Fibroblast of the aortic adventitia (primary cell): Measurements from ENCODE around the gene SAC3D1. TPM values are rescaled to one million over a fixed set of nuclear protein-coding genes. Genes with fewer than 3 reads are reported as not detected.

Source experiments
- DNase-seq: peaks from one replicate; pipeline ENCODE4 v3.0.0-alpha.2; 2010; ENCODE audit warnings: low read depth
- H3K4me3 ChIP-seq: 2 replicates; pipeline ENCODE4 v1.5.1; 2011; ENCODE audit warnings: low read depth, mild to moderate bottlenecking, control low read depth, low read length, moderate library complexity
- CTCF ChIP-seq: IDR thresholded peaks from 2 replicates; pipeline ENCODE4 v1.5.1; 2011; ENCODE audit warnings: mild to moderate bottlenecking, low read length, control low read depth, inconsistent platforms; ENCODE audit not compliant: insufficient read depth
- total RNA-seq: library from RNA; depleted of rRNA; stranded (reverse); fragments of >200 nt; gene quantifications from 2 replicates; pipeline ENCODE4 v1.2.3, GENCODE V29; 2012; ENCODE audit warnings: low replicate concordance

The SAC3D1 gene
- total RNA-seq, 1 donor, result 13.0 TPM

- DNase-seq, result no peak
- no peak overlapping the region for H3K4me3 ChIP-seq
- TF ChIP-seq CTCF, result no peak
Observed at GRCh38 chr11:65058012-65058411, 17.0 kb downstream of the SAC3D1 start.

- no peak for TF ChIP-seq CTCF
- no peak for DNase-seq
- no peak within 1 kb of the TSS for H3K4me3 ChIP-seq
Observed at GRCh38 chr11:65058419-65059054, 17.5 kb downstream of the SAC3D1 start, which contains the start of gene NAALADL1. Gene NAALADL1, minus strand, starts transcription at chr11:65058553. Its CDS starts 32 bp downstream, at chr11:65058521.

GRCh38 chr11:65059523-65059922, 18.5 kb downstream of the SAC3D1 start:
- H3K4me3 ChIP-seq, result no peak overlapping the region
- no peak for DNase-seq
- TF ChIP-seq CTCF, result no peak

GRCh38 chr11:65059959-65060824, 19.2 kb downstream of the SAC3D1 start:
- H3K4me3 ChIP-seq, result no peak overlapping the region
- TF ChIP-seq CTCF, result no peak
- no peak for DNase-seq

- peak; percentile 35 for TF ChIP-seq CTCF
- no peak overlapping the region for H3K4me3 ChIP-seq
- peak; percentile 19 for DNase-seq
Observed at GRCh38 chr11:65060913-65061408, 20.0 kb downstream of the SAC3D1 start.

- no peak for TF ChIP-seq CTCF
- DNase-seq, result no peak
- no peak overlapping the region for H3K4me3 ChIP-seq
Observed at GRCh38 chr11:65063532-65063931, 22.5 kb downstream of the SAC3D1 start.
